DOHH2 (cell line): ENCODE results near the gene GLS.

ENCODE experiments used
- CTCF ChIP-seq: fragments of 200-600 bp; sonication (generic); IDR thresholded peaks from one replicate; pipeline ENCODE4 v1.5.1; 2014; ENCODE audit warnings: antibody characterized with exemption, mild to moderate bottlenecking, low read depth, low read length; ENCODE audit not compliant: poor library complexity, severe bottlenecking
- EZH2phosphoT487 ChIP-seq: fragments of 200-600 bp; sonication (generic); IDR thresholded peaks from 2 replicates; pipeline ENCODE4 v1.6.1; 2017; ENCODE audit warnings: borderline replicate concordance, mild to moderate bottlenecking, antibody characterized with exemption, low read length, moderate library complexity, mixed read lengths

GRCh38 chr2:190856985-190857384 is 23.6 kb upstream of the GLS start:
- TF ChIP-seq CTCF (no peak), EZH2phosphoT487 (no peak)
